Activated CD4-positive, alpha-beta T cell treated with anti-CD3 and anti-CD28 coated beads, Interleukin-2, amount 10 ng/mL, durations not matched to agents 24 days and 14 days (primary cell): ENCODE data around the gene URM1. TPM values are rescaled to one million over a fixed set of nuclear protein-coding genes. Genes with fewer than 3 reads are reported as not detected.

ENCODE experiments used
- DNase-seq: peaks from one replicate; pipeline ENCODE4 v3.0.0; 2022
- H3K27ac Mint-ChIP-seq: one replicate; pipeline ENCODE4 v1.8.0; 2022; ENCODE audit warnings: mild to moderate bottlenecking, mixed read lengths
- H3K27me3 Mint-ChIP-seq: one replicate; pipeline ENCODE4 v1.8.0; 2022; ENCODE audit warnings: mixed read lengths
- H3K36me3 Mint-ChIP-seq: one replicate; pipeline ENCODE4 v1.8.0; 2022; ENCODE audit warnings: low read depth, mild to moderate bottlenecking, mixed read lengths
- H3K4me1 Mint-ChIP-seq: one replicate; pipeline ENCODE4 v1.8.0; 2021; ENCODE audit warnings: mixed read lengths
- H3K4me3 Mint-ChIP-seq: one replicate; pipeline ENCODE4 v1.8.0; 2022; ENCODE audit warnings: mild to moderate bottlenecking, moderate library complexity, mixed read lengths
- H3K9me3 Mint-ChIP-seq: one replicate; pipeline ENCODE4 v1.8.0; 2021; ENCODE audit warnings: mixed read lengths
- intact Hi-C: fragments of 100-400 bp; cut with micrococcal nuclease; formaldehyde crosslinking; loops from one replicate; pipeline ENCODE4 v1.15.1; 2023
- total RNA-seq: library from RNA; stranded (reverse); gene quantifications from 2 replicates; pipeline ENCODE4 v1.2.3, GENCODE V29; 2022

The URM1 gene
- total RNA-seq, 1 donor from 2014 or later, result 87.2 TPM

- no peak for DNase-seq
- peaks cover 3% of the 10 kb centered on the region for H3K4me1 Mint-ChIP-seq
- H3K9me3 Mint-ChIP-seq, result no peaks in the 10 kb centered on the region
- H3K4me3 Mint-ChIP-seq, result no peak overlapping the region
- intact Hi-C loops, result no loop called here
- no peak overlapping the region for H3K27ac Mint-ChIP-seq
- H3K27me3 Mint-ChIP-seq, result peaks cover 16% of the 10 kb centered on the region
- peaks cover 10% of the 10 kb centered on the region for H3K36me3 Mint-ChIP-seq
Observed at GRCh38 chr9:128394379-128395168, 23.4 kb downstream of the URM1 start.

GRCh38 chr9:128396970-128397613 is 25.9 kb downstream of the URM1 start:
- no peak overlapping the region for H3K27ac Mint-ChIP-seq
- H3K36me3 Mint-ChIP-seq, result peaks cover 2% of the 10 kb centered on the region
- peaks cover 17% of the 10 kb centered on the region for H3K27me3 Mint-ChIP-seq
- intact Hi-C loops, result no loop called here
- no peaks in the 10 kb centered on the region for H3K9me3 Mint-ChIP-seq
- H3K4me1 Mint-ChIP-seq, result peaks cover 3% of the 10 kb centered on the region
- H3K4me3 Mint-ChIP-seq, result no peak overlapping the region
- no peak for DNase-seq

- Mint-ChIP-seq H3K9me3 (no peaks in the 10 kb centered on the region), H3K27ac (no peak overlapping the region), H3K4me1 (peaks cover 3% of the 10 kb centered on the region), H3K27me3 (peaks cover 19% of the 10 kb centered on the region), H3K4me3 (no peak overlapping the region), H3K36me3 (no peaks in the 10 kb centered on the region)
- intact Hi-C loops, result no loop called here
- no peak for DNase-seq
Observed at GRCh38 chr9:128397831-128398230, 26.7 kb downstream of the URM1 start.

GRCh38 chr9:128399861-128400260 is 28.7 kb downstream of the URM1 start:
- H3K9me3 Mint-ChIP-seq, result no peaks in the 10 kb centered on the region
- intact Hi-C loops, result no loop called here

GRCh38 chr9:128404560-128404959 is 33.4 kb downstream of the URM1 start:
- intact Hi-C loops, result no loop called here
- Mint-ChIP-seq H3K27ac (no peak overlapping the region), H3K27me3 (peaks cover 21% of the 10 kb centered on the region), H3K4me1 (no peaks in the 10 kb centered on the region), H3K4me3 (no peak overlapping the region), H3K36me3 (no peaks in the 10 kb centered on the region), H3K9me3 (no peaks in the 10 kb centered on the region)
- DNase-seq, result no peak

More at GRCh38 chr9:128399861-128400260, 28.7 kb downstream of the URM1 start:
- no peak overlapping the region for H3K27ac Mint-ChIP-seq
- peaks cover 19% of the 10 kb centered on the region for H3K27me3 Mint-ChIP-seq
- H3K36me3 Mint-ChIP-seq, result no peaks in the 10 kb centered on the region
- no peak overlapping the region for H3K4me3 Mint-ChIP-seq
- peaks cover 3% of the 10 kb centered on the region for H3K4me1 Mint-ChIP-seq
- DNase-seq, result no peak

- no peak for DNase-seq
- intact Hi-C loops, result no loop called here
Observed at GRCh38 chr9:128405077-128405779, 34.1 kb downstream of the URM1 start.

GRCh38 chr9:128405780-128406171 is 34.6 kb downstream of the URM1 start:
- H3K27ac Mint-ChIP-seq, result no peak overlapping the region
- H3K4me1 Mint-ChIP-seq, result no peaks in the 10 kb centered on the region
- intact Hi-C loops, result no loop called here
- no peaks in the 10 kb centered on the region for H3K9me3 Mint-ChIP-seq
- no peak for DNase-seq
- no peaks in the 10 kb centered on the region for H3K36me3 Mint-ChIP-seq
- H3K4me3 Mint-ChIP-seq, result no peak overlapping the region
- H3K27me3 Mint-ChIP-seq, result peaks cover 28% of the 10 kb centered on the region

More at GRCh38 chr9:128405077-128405779, 34.1 kb downstream of the URM1 start:
- H3K27me3 Mint-ChIP-seq, result peaks cover 26% of the 10 kb centered on the region
- no peaks in the 10 kb centered on the region for H3K4me1 Mint-ChIP-seq
- no peaks in the 10 kb centered on the region for H3K36me3 Mint-ChIP-seq
- no peak overlapping the region for H3K27ac Mint-ChIP-seq
- H3K4me3 Mint-ChIP-seq, result no peak overlapping the region
- no peaks in the 10 kb centered on the region for H3K9me3 Mint-ChIP-seq

GRCh38 chr9:128406848-128407391 is 35.7 kb downstream of the URM1 start:
- H3K9me3 Mint-ChIP-seq, result no peaks in the 10 kb centered on the region
- H3K4me3 Mint-ChIP-seq, result no peak overlapping the region
- peaks cover 33% of the 10 kb centered on the region for H3K27me3 Mint-ChIP-seq
- H3K4me1 Mint-ChIP-seq, result no peaks in the 10 kb centered on the region
- H3K27ac Mint-ChIP-seq, result no peak overlapping the region
- H3K36me3 Mint-ChIP-seq, result no peaks in the 10 kb centered on the region
- intact Hi-C loops, result no loop called here
- no peak for DNase-seq

GRCh38 chr9:128408963-128409431 is 37.8 kb downstream of the URM1 start:
- Mint-ChIP-seq H3K4me1 (no peaks in the 10 kb centered on the region), H3K4me3 (no peak overlapping the region), H3K27ac (no peak overlapping the region), H3K9me3 (no peaks in the 10 kb centered on the region), H3K36me3 (no peaks in the 10 kb centered on the region), H3K27me3 (peaks cover 35% of the 10 kb centered on the region)
- intact Hi-C loops, result no loop called here
- no peak for DNase-seq

- H3K27me3 Mint-ChIP-seq, result peaks cover 36% of the 10 kb centered on the region
- H3K4me1 Mint-ChIP-seq, result no peaks in the 10 kb centered on the region
- H3K27ac Mint-ChIP-seq, result no peak overlapping the region
- no peak for DNase-seq
- no peaks in the 10 kb centered on the region for H3K9me3 Mint-ChIP-seq
- no peak overlapping the region for H3K4me3 Mint-ChIP-seq
- intact Hi-C loops, result no loop called here
- no peaks in the 10 kb centered on the region for H3K36me3 Mint-ChIP-seq
Observed at GRCh38 chr9:128409450-128409849, 38.3 kb downstream of the URM1 start.

GRCh38 chr9:128409978-128410377 is 38.8 kb downstream of the URM1 start:
- no peak for DNase-seq
- no peaks in the 10 kb centered on the region for H3K4me1 Mint-ChIP-seq
- no peaks in the 10 kb centered on the region for H3K36me3 Mint-ChIP-seq
- intact Hi-C loops, result loop anchor here (5.0 kb wide), 1 partner anchor 48 kb away; no protein-coding TSS in a partner anchor
- peaks cover 40% of the 10 kb centered on the region for H3K27me3 Mint-ChIP-seq
- H3K4me3 Mint-ChIP-seq, result no peak overlapping the region
- H3K27ac Mint-ChIP-seq, result no peak overlapping the region
- H3K9me3 Mint-ChIP-seq, result no peaks in the 10 kb centered on the region

- Mint-ChIP-seq H3K27me3 (peaks cover 48% of the 10 kb centered on the region), H3K4me3 (no peak overlapping the region), H3K36me3 (no peaks in the 10 kb centered on the region), H3K27ac (no peak overlapping the region), H3K9me3 (no peaks in the 10 kb centered on the region), H3K4me1 (peaks cover 1% of the 10 kb centered on the region)
- no peak for DNase-seq
- intact Hi-C loops, result loop anchor here (2.0 to 5.0 kb wide), 2 partner anchors 49 to 117 kb away; no protein-coding TSS in a partner anchor
Observed at GRCh38 chr9:128411364-128412119, 40.4 kb downstream of the URM1 start.

GRCh38 chr9:128412120-128412790 is 41.1 kb downstream of the URM1 start:
- Mint-ChIP-seq H3K36me3 (no peaks in the 10 kb centered on the region), H3K4me3 (no peak overlapping the region), H3K27ac (no peak overlapping the region), H3K27me3 (peaks cover 45% of the 10 kb centered on the region), H3K4me1 (peaks cover 3% of the 10 kb centered on the region), H3K9me3 (no peaks in the 10 kb centered on the region)
- peak; percentile 89 for DNase-seq
- intact Hi-C loops, result loop anchor here (2.0 to 5.0 kb wide), 2 partner anchors 50 to 117 kb away; no protein-coding TSS in a partner anchor
